B cell (primary cell): ENCODE results near the gene DRICH1. TPM values are rescaled to one million over a fixed set of nuclear protein-coding genes. Genes with fewer than 3 reads are reported as not detected.

Source experiments
- ATAC-seq: fragments of 200-7000 bp; cut with Tn5 transposase; one replicate; pipeline ENCODE4 v1.10.0; 2021; ENCODE audit warnings: low read depth, mild to moderate bottlenecking, moderate number of reproducible peaks, moderate library complexity
- CTCF ChIA-PET: fragments of 350-600 bp; sonication (Branson Sonifier 250); formaldehyde crosslinking; loops from one replicate; lab custom pipeline; 2021; ENCODE audit warnings: antibody characterized with exemption, inconsistent platforms; lab: Charles Lee
- POLR2A ChIA-PET: fragments of 350-600 bp; sonication (Branson Sonifier 250); formaldehyde crosslinking; loops from one replicate; lab custom pipeline; 2021; ENCODE audit warnings: antibody characterized with exemption; lab: Charles Lee
- DNase-seq: peaks from one replicate; pipeline ENCODE4 v3.0.0; 2013
- H2AFZ ChIP-seq: 2 replicates; pipeline ENCODE4 v1.6.1; 2012; ENCODE audit warnings: mild to moderate bottlenecking, low read depth, low read length; ENCODE audit not compliant: insufficient read depth, poor library complexity, severe bottlenecking
- H3K27ac ChIP-seq, 2 donors: 1 replicate in 1 of 2; 2 replicates in 1 of 2; pipeline ENCODE4 v1.5.1; 2012 to 2013; ENCODE audit warnings: low read length in 2 of 2, mild to moderate bottlenecking in 2 of 2, moderate library complexity in 1 of 2
- H3K27me3 ChIP-seq, 4 experiments: fragments of 200-600 bp in 1 of 4; sonication (generic) in 1 of 4; replicated peaks in 1 of 4; 1 replicate in 2 of 4; 2 replicates in 2 of 4; pipeline versions ENCODE4 v1.6.1 to v1.7.0; 2013 to 2016; ENCODE audit warnings: low read length in 3 of 4, mild to moderate bottlenecking in 2 of 4, mixed read lengths in 1 of 4, moderate library complexity in 1 of 4; ENCODE audit not compliant: insufficient read depth in 4 of 4, control insufficient read depth in 3 of 4; ENCODE audit errors: control extremely low read depth in 1 of 4
- H3K36me3 ChIP-seq, 2 experiments: replicated peaks in 1 of 2; 1 replicate in 1 of 2; 2 replicates in 1 of 2; pipeline versions ENCODE4 v1.6.1 to v1.7.1; 2013; ENCODE audit warnings: low read length in 1 of 2; ENCODE audit not compliant: insufficient read depth in 2 of 2, control insufficient read depth in 1 of 2; ENCODE audit errors: control extremely low read depth in 1 of 2, extremely low read depth in 1 of 2
- H3K4me1 ChIP-seq, 2 donors: fragments of 200-600 bp in 1 of 2; sonication (generic) in 1 of 2; 1 replicate in 1 of 2; 2 replicates in 1 of 2; pipeline versions ENCODE4 v1.5.1 to v1.6.1; 2013 to 2017; ENCODE audit warnings: low read length in 2 of 2; ENCODE audit not compliant: control insufficient read depth in 2 of 2, insufficient read depth in 2 of 2
- H3K4me2 ChIP-seq: replicated peaks from 2 replicates; pipeline ENCODE3; 2012; ENCODE audit warnings: mild to moderate bottlenecking, low read depth, low read length; ENCODE audit not compliant: poor library complexity, severe bottlenecking
- H3K4me3 ChIP-seq, 5 experiments: fragments of 200-600 bp in 1 of 5; sonication (generic) in 1 of 5; 1 replicate in 3 of 5; 2 replicates in 2 of 5; pipeline versions ENCODE4 v1.5.1 to v1.7.0; 2011 to 2016; ENCODE audit warnings: low read length in 4 of 5, mild to moderate bottlenecking in 4 of 5, low read depth in 2 of 5, control low read depth in 1 of 5, moderate library complexity in 1 of 5; ENCODE audit not compliant: insufficient read depth in 1 of 5; ENCODE audit errors: control extremely low read depth in 1 of 5, extremely low read depth in 1 of 5
- H3K79me2 ChIP-seq: fragments of 200-600 bp; sonication (generic); one replicate; pipeline ENCODE4 v1.6.0; 2016; ENCODE audit warnings: low read length; ENCODE audit not compliant: control insufficient read depth, insufficient read depth
- H3K9ac ChIP-seq: fragments of 200-600 bp; sonication (generic); 2 replicates; pipeline ENCODE4 v1.6.1; 2017; ENCODE audit warnings: mild to moderate bottlenecking, low read length, moderate library complexity
- H3K9me3 ChIP-seq, 3 donors: one replicate each; pipeline versions ENCODE4 v1.6.1 to v1.7.1; 2013; ENCODE audit warnings: low read length in 2 of 3; ENCODE audit not compliant: control insufficient read depth in 2 of 3, insufficient read depth in 1 of 3; ENCODE audit errors: control extremely low read depth in 1 of 3
- H4K20me1 ChIP-seq: 2 replicates; pipeline ENCODE4 v1.6.0; 2012; ENCODE audit warnings: mild to moderate bottlenecking, low read length; ENCODE audit not compliant: insufficient read depth, control insufficient read depth, poor library complexity, severe bottlenecking
- H3K27ac Mint-ChIP-seq: one replicate; pipeline ENCODE4 v1.8.0; 2021; ENCODE audit warnings: mixed read lengths
- H3K27me3 Mint-ChIP-seq: one replicate; pipeline ENCODE4 v1.8.0; 2021; ENCODE audit warnings: mixed read lengths
- H3K4me1 Mint-ChIP-seq: one replicate; pipeline ENCODE4 v1.8.0; 2021; ENCODE audit warnings: mixed read lengths
- H3K4me3 Mint-ChIP-seq: one replicate; pipeline ENCODE4 v1.8.0; 2021; ENCODE audit warnings: mixed read lengths
- H3K9me3 Mint-ChIP-seq: one replicate; pipeline ENCODE4 v1.8.0; 2022; ENCODE audit warnings: mixed read lengths; ENCODE audit not compliant: insufficient read depth
- CTCF ChIP-seq: fragments of 200-600 bp; IDR thresholded peaks from one replicate; pipeline ENCODE4 v1.8.0; 2022; ENCODE audit warnings: antibody characterized with exemption, mild to moderate bottlenecking
- EZH2 ChIP-seq: IDR thresholded peaks from 2 replicates; pipeline ENCODE4 v1.6.1; 2012; ENCODE audit warnings: borderline replicate concordance, low read depth, mild to moderate bottlenecking, moderate library complexity, low read length; ENCODE audit not compliant: insufficient read depth, poor library complexity, severe bottlenecking
- WGBS: methylation state at CpG from one replicate; pipeline ENCODE4 v1.1.5; 2013; ENCODE audit warnings: missing lambda C conversion rate; ENCODE audit not compliant: insufficient coverage; 5-methylcytosine and 5-hydroxymethylcytosine counted together
- intact Hi-C: fragments of 100-400 bp; cut with micrococcal nuclease; formaldehyde crosslinking; loops from one replicate; pipeline ENCODE4 v1.10.0; 2022
- polyA minus RNA-seq: library from RNA; depleted of rRNA, polyadenylated mRNA; stranded (reverse); fragments of >200 nt; gene quantifications from 2 replicates; pipeline ENCODE4 v1.2.3, GENCODE V29; 2012
- polyA plus RNA-seq: library from polyadenylated mRNA; depleted of rRNA; stranded (reverse); fragments of >200 nt; gene quantifications from 2 replicates; pipeline ENCODE4 v1.2.3, GENCODE V29; 2012
- total RNA-seq, 2 donors: library from RNA; stranded (reverse); fragments of 120-200 nt in 1 of 2; gene quantifications; 1 replicate in 1 of 2; 2 replicates in 1 of 2; pipeline versions ENCODE4 v1.2.3 to v1.2.4, GENCODE V29; 2013 to 2022

DRICH1 gene
- total RNA-seq (1.5 and 1.7 TPM in 2 replicates), polyA plus RNA-seq (0.37 and 2.1 TPM in 2 replicates), polyA minus RNA-seq (1.0 and 1.7 TPM in 2 replicates)
- 0.75 TPM for total RNA-seq (2013)

- no peaks in the 10 kb centered on the region for H3K9me3 Mint-ChIP-seq
- intact Hi-C loops, result no loop called here
- H3K27ac ChIP-seq, result no peak within 1 kb of the TSS
- no peaks in the 10 kb centered on the region for H3K27me3 Mint-ChIP-seq
- no peak within 1 kb of the TSS for H3K4me3 ChIP-seq
- H4K20me1 ChIP-seq, result no peaks in the 10 kb centered on the region
- no peaks in the 10 kb centered on the region for H3K4me1 ChIP-seq
- no peaks in the 10 kb centered on the region for H3K9me3 ChIP-seq
- CTCF ChIA-PET, result no interaction called here
- no peaks in the 10 kb centered on the region for H3K27me3 ChIP-seq
- no peak for ATAC-seq
- H3K4me3 Mint-ChIP-seq, result no peak within 1 kb of the TSS
- peaks cover 2% of the 10 kb centered on the region for H3K4me1 Mint-ChIP-seq
- H3K9ac ChIP-seq, result no peak within 1 kb of the TSS
- no peak within 1 kb of the TSS for H3K27ac Mint-ChIP-seq
- POLR2A ChIA-PET, result no interaction called here
- no peaks in the 10 kb centered on the region for H3K79me2 ChIP-seq
- no peaks in the 10 kb centered on the region for H3K36me3 ChIP-seq
- H3K4me2 ChIP-seq, result no peak within 1 kb of the TSS
- 84% methylated on average over 2 of the region's 2 CpGs for WGBS
- TF ChIP-seq EZH2 (no peak), CTCF (no peak)
- no peak within 1 kb of the TSS for H2AFZ ChIP-seq
- no peak for DNase-seq
These were observed at the start of gene DRICH1 for GRCh38 chr22:23632178-23632577. Gene DRICH1, minus strand, starts transcription at chr22:23632321. Its CDS starts 298 bp downstream, at chr22:23632023.

DNA sequence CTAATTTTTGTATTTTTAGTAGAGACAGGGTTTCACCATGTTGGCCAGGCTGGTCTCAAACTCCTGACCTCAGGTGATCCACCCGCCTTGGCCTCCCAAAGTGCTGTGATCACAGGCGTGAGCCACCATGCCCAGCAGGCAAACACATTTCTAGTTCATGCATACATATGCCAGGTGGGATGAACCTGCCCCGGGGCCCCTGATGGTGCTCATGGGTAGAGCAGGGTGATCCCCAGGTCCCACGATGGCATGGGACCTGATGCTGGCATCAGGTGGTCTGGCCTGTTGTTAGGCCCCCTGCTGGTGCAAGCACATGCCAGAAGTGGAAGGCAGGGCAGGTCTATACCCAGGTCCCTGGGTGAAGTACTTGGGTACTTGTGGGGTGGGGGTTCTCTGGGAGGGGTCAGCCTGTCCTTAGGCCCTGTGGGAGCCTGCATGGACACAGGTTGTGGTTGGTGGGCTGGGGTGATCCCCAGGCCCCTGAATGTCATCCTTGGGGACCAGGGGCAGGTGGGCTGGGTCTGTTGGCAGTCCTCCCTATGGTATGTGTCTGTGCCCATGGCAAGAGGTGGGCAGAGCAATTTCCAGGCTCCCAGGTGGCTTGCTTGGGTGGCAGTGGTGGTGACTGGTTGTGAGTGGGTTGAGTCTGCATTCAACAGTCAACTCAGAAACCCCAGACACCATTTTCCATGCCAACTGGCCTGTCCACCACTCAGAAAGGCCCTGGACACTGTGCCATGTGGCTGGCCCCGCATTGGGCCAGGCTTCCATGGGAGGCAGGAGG, 49.1 kb upstream of the DRICH1 start:
- no peak for DNase-seq
- H3K27ac ChIP-seq, result no peak overlapping the region
- H3K4me2 ChIP-seq, result no peak overlapping the region
- no peak overlapping the region for H3K4me3 ChIP-seq
- no peaks in the 10 kb centered on the region for H3K79me2 ChIP-seq
- ChIA-PET POLR2A (no interaction called here), CTCF (no interaction called here)
- no peaks in the 10 kb centered on the region for H4K20me1 ChIP-seq
- H3K36me3 ChIP-seq, result peaks cover 0 to 5% of the 10 kb centered on the region in 2 experiments
- Mint-ChIP-seq H3K27me3 (no peaks in the 10 kb centered on the region), H3K9me3 (no peaks in the 10 kb centered on the region), H3K27ac (no peak overlapping the region), H3K4me3 (no peak overlapping the region), H3K4me1 (peaks cover 6% of the 10 kb centered on the region)
- intact Hi-C loops, result no loop called here
- TF ChIP-seq EZH2 (no peak), CTCF (no peak)
- WGBS, result 96% methylated on average over 3 of the region's 5 CpGs
- H3K9me3 ChIP-seq, result no peaks in the 10 kb centered on the region
- H3K4me1 ChIP-seq, result peaks cover 0 to 2% of the 10 kb centered on the region in 2 donors
- no peak overlapping the region for H3K9ac ChIP-seq
- H3K27me3 ChIP-seq, result no peaks in the 10 kb centered on the region
- no peak overlapping the region for H2AFZ ChIP-seq
- ATAC-seq, result no peak
